ENCODE measurements around the gene SYT15. TPM values are rescaled to one million over a fixed set of nuclear protein-coding genes. Genes with fewer than 3 reads are reported as not detected.

The SYT15 gene
- total and polyA plus RNA-seq, 2 of the 13 experiments (the other 11 are each of a cell fraction or from before 2014, with no cell fraction given) = 0.24 to 0.38 TPM

DNA sequence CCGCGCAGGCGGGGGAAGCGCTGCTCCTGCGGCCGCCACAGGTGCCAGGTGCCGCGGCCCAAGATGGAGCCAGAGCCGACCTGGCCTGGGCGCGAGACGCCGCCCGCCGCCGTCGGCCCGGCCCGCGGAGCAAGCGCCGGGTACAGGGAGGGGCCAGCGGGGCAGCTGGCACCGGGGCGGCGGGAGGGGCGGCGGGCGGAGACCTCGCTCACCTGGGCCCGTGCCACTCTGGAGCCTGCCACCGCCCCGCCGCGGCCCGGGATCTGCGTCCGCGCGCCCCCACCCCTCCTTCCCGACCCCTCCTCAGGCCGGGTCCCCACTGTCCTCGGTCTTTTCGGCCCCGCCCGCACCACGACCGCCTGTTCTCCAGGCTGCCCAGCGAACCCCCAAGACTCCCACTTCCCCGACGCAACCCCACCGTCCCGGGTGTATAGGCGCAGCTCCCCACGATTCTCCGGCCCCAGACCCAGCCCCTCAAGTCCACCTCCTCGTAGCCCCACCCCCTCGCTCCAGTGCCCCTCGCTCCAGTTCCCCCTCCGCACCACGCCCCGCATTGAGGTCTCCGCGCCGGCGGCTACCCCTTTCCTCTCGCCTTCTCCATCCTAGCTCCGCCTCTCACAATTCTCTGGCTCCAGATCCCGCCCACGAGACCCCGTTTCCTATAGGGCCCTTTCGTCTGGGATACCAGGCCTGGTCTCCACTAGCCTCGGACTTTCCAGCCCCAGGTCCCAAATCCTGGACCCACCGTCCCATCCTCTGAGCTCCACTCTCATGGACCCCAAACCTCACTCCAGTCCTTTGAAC is 22.2 kb upstream of the SYT15 start, which contains the start of gene GPRIN2:
GPRIN2 (minus strand) TSS at position 144 of the 804 bp plus-strand sequence. CDS start 5,922 bp downstream, outside the sequence.
- intact Hi-C loops (cut with micrococcal nuclease; ENCODE audit: unreplicated experiment) (no loop called here), in situ Hi-C loops (cut with HindIII; ENCODE audit: extremely low pct_ligation_motif_present, low pct_unique_long_range_greater_than_20kb) (no loop called here)
- no peak within 1 kb of the TSS for H3K4me3 ChIP-seq (replicated peaks in 1 of 3; ENCODE audit: insufficient read depth in 1 of 3, low read depth in 2 of 3, low read length in 3 of 3)
- peaks cover 14% of the 10 kb centered on the region for H3K4me1 ChIP-seq (ENCODE audit: insufficient read depth, low read length)
- H3K4me2 ChIP-seq (ENCODE audit: low read depth, low read length) = no peak within 1 kb of the TSS
- no peaks in the 10 kb centered on the region; the same call in 1 of the 2 replicates for H4K20me1 ChIP-seq (ENCODE audit: insufficient read depth, low read length)
- H3K36me3 ChIP-seq (replicated peaks in 1 of 2; ENCODE audit: control insufficient read depth in 1 of 2, insufficient read depth in 2 of 2, low read length in 2 of 2) = no peaks in the 10 kb centered on the region
- BruUV-seq (replicated peaks) = no TSS peak
- WGBS (ENCODE audit: low lambda C conversion rate) = 67% methylated on average over 66 of the region's 74 CpGs
- ATAC-seq (no peak), DNase-seq (ENCODE audit: low spot score) (no peak), FAIRE-seq (no peak)
- H3K27me3 ChIP-seq (ENCODE audit: control insufficient read depth in 1 of 2, insufficient read depth in 2 of 2, low read length in 2 of 2) = peaks cover 11 to 56% of the 10 kb centered on the region in 2 experiments; a peak in 4 of 5 replicates
- H3K79me2 ChIP-seq (ENCODE audit: insufficient read depth, low read length) = no peaks in the 10 kb centered on the region
- no peak within 1 kb of the TSS for H2AFZ ChIP-seq (ENCODE audit: low read length)
- H3K27ac ChIP-seq (ENCODE audit: extremely low read length, insufficient read depth, low read length) = no peak within 1 kb of the TSS
- ChIA-PET CTCF (ENCODE audit: low intra/inter-chr PET ratio, low total read pairs) (no interaction called here), POLR2A (no interaction called here)
- H3K9ac ChIP-seq (ENCODE audit: insufficient read depth, low read depth, low read length) = no peak within 1 kb of the TSS
- no peak for TF ChIP-seq ZNF569 (CRISPR knock-in tag; IDR thresholded peaks at IDR 0.05; ENCODE audit: borderline replicate concordance)
- no peaks in the 10 kb centered on the region for H3K9me3 ChIP-seq (ENCODE audit: low read length)

DNA sequence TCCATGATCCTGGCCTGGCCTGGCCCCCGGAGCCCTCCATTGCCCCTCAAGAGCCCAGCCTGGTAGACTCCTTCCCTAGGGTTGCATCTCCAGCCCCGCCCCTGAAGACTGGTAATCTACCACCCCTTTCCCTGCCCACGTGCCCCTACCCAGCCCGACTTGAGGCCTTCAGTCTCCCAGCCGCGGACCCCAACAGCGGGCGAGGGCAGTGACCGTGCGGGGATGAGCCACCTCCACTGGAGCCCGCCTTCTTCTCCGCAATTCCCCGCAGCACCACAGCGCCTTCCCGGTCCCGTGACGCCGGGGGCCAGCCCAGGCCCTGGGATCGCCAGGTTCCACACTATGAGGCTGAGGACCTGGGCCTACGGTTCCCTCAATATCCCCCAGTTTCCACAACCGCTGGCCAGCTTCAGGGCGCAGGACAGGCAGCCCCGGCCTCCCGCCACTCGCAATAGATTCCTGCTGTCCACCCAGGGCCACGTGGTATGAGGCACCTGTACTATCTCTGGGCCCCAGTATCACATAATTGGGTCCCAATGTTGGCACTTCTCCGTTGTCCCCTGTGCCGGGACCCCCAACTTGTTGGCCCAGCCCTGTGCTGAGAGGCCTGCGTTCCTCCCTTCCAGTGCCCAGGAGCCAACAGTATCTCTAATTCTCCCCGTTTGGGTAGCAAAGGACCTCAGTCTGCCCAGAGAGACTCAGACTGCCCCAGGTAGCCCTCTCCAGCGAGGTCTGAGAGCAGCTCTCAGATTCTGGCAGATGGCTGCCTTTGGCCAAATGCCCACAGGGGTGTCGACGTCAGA is 21.4 kb upstream of the SYT15 start:
- ATAC-seq = peak; percentile 10
- intact Hi-C loops (cut with micrococcal nuclease; ENCODE audit: unreplicated experiment) (no loop called here), in situ Hi-C loops (cut with HindIII; ENCODE audit: extremely low pct_ligation_motif_present, low pct_unique_long_range_greater_than_20kb) (no loop called here)
- H3K4me3 ChIP-seq (replicated peaks in 1 of 3; ENCODE audit: insufficient read depth in 1 of 3, low read depth in 2 of 3, low read length in 3 of 3) = no peak overlapping the region
- H2AFZ ChIP-seq (ENCODE audit: low read length) = no peak overlapping the region
- no peaks in the 10 kb centered on the region for H3K36me3 ChIP-seq (replicated peaks in 1 of 2; ENCODE audit: control insufficient read depth in 1 of 2, insufficient read depth in 2 of 2, low read length in 2 of 2)
- no peak for DNase-seq (ENCODE audit: low spot score)
- H3K9ac ChIP-seq (ENCODE audit: insufficient read depth, low read depth, low read length) = no peak overlapping the region
- FAIRE-seq = no peak
- BruUV-seq (replicated peaks) = no TSS peak
- H4K20me1 ChIP-seq (ENCODE audit: insufficient read depth, low read length) = no peaks in the 10 kb centered on the region; the same call in 1 of the 2 replicates
- 80% methylated on average over 29 of the region's 33 CpGs for WGBS (ENCODE audit: low lambda C conversion rate)
- H3K27ac ChIP-seq (ENCODE audit: extremely low read length, insufficient read depth, low read length) = no peak overlapping the region
- CTCF ChIA-PET (ENCODE audit: low intra/inter-chr PET ratio, low total read pairs) = no interaction called here
- peaks cover 11 to 48% of the 10 kb centered on the region in 2 experiments; a peak in 4 of 5 replicates for H3K27me3 ChIP-seq (ENCODE audit: control insufficient read depth in 1 of 2, insufficient read depth in 2 of 2, low read length in 2 of 2)
- H3K4me2 ChIP-seq (ENCODE audit: low read depth, low read length) = no peak overlapping the region
- H3K4me1 ChIP-seq (ENCODE audit: insufficient read depth, low read length) = peaks cover 14% of the 10 kb centered on the region
- no peaks in the 10 kb centered on the region for H3K79me2 ChIP-seq (ENCODE audit: insufficient read depth, low read length)
- H3K9me3 ChIP-seq (ENCODE audit: low read length) = no peaks in the 10 kb centered on the region
- TF ChIP-seq CAMTA2 (CRISPR knock-in tag; IDR thresholded peaks at IDR 0.05; ENCODE audit: borderline replicate concordance) (no peak), ZNF432 (CRISPR knock-in tag; IDR thresholded peaks at IDR 0.05; ENCODE audit: borderline replicate concordance) (no peak), HNRNPK (IDR thresholded peaks at IDR 0.05; ENCODE audit: low read depth, low read length, poor library complexity, severe bottlenecking) (no peak), MAF1 (CRISPR knock-in tag; IDR thresholded peaks at IDR 0.05; ENCODE audit: borderline replicate concordance) (no peak)
- POLR2A ChIA-PET = no interaction called here
